ENCODE measurements around the gene LRRN2.
A peak's percentile ranks its signal among the peaks of the same experiment; 100 is the strongest.

LRRN2 gene

DNA sequence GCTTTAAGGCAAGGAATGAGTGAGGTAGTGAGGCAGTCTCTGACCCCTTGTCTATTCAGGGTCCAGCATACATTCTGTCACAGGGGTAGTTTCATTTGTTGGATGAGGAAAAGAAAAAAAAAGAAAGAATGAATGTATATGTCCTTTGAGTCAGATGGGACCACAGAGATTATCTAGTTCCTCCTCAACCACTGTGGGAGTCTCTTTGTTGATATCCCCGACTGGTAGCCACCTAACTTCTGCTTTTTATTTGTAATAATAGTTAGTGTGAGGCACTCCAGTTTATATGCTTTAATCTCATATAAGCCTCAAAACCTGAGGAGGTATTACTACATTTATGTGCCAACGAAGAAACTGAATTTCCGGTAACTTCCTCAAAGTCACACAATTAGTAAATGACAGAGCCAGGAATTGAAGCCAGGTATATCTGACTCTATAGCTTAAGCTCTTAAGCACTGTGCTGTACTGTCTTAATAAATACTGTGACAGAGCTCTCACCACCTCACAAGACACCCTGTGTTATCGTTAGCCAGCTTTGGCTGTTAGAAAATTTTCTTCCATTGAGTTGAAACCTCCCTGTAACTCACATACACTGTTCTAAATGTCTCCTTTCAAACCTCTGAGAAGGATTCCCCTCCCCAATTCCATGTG is 87.1 kb downstream of the LRRN2 start:
- Histone ChIP-seq H3K27ac (no peak overlapping the region), H3K36me3 (replicated peaks) (no peaks in the 10 kb centered on the region), H3K4me3 (ENCODE audit: low read depth, low read length) (no peak overlapping the region), H3K27me3 (replicated peaks) (no peaks in the 10 kb centered on the region)
- DNase-seq: no peak
- TF ChIP-seq, protein P1, sequence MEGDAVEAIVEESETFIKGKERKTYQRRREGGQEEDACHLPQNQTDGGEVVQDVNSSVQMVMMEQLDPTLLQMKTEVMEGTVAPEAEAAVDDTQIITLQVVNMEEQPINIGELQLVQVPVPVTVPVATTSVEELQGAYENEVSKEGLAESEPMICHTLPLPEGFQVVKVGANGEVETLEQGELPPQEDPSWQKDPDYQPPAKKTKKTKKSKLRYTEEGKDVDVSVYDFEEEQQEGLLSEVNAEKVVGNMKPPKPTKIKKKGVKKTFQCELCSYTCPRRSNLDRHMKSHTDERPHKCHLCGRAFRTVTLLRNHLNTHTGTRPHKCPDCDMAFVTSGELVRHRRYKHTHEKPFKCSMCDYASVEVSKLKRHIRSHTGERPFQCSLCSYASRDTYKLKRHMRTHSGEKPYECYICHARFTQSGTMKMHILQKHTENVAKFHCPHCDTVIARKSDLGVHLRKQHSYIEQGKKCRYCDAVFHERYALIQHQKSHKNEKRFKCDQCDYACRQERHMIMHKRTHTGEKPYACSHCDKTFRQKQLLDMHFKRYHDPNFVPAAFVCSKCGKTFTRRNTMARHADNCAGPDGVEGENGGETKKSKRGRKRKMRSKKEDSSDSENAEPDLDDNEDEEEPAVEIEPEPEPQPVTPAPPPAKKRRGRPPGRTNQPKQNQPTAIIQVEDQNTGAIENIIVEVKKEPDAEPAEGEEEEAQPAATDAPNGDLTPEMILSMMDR (IDR thresholded peaks at IDR 0.05; ENCODE audit: low read depth, low read length, missing control alignments): no peak
- in situ Hi-C loops (cut with HindIII; ENCODE audit: low pct_ligation_motif_present, low sequenced_read_pairs): no loop called here

DNA sequence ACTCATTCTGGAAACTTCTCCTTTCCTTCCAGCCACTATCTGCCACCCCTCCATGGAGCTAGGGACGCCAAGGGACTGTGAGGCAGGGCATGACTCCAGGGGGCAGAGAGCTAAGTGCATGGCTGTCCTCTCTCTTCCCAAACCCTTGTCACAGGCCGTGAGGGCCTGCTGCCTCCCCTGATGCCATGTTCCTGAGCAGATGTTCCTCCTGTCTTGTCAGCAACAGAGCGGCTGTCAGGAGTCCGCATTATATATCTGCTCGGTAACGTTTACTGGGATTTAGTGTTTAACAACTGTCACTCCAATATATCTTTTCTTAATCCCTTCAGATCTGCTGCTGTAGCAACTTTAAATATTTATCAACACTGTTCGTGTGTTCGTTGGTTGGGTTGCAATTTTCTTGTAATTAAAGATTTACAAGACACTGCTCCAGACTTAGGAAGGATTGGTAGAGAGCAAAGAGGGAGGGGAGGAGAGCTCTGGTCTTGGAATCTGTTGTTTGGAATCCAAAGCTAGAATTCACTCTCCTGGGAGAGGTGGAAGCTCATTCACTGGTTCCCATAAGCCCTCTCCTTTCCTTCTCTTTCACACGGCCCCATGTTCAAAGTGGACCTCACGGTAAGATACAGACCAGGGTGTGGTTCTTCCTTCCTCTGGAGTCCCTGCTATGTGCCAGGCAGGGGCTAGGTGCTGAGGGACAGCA is 93.1 kb downstream of the LRRN2 start:
- Histone ChIP-seq H3K27ac (no peak overlapping the region), H3K4me3 (ENCODE audit: low read depth, low read length) (no peak overlapping the region), H3K36me3 (replicated peaks) (no peaks in the 10 kb centered on the region), H3K27me3 (replicated peaks) (no peaks in the 10 kb centered on the region)
- DNase-seq: no peak
- TF ChIP-seq, protein P1 (IDR thresholded peaks at IDR 0.05; ENCODE audit: low read depth, low read length, missing control alignments): no peak
- in situ Hi-C loops (cut with HindIII; ENCODE audit: low pct_ligation_motif_present, low sequenced_read_pairs): no loop called here

DNA sequence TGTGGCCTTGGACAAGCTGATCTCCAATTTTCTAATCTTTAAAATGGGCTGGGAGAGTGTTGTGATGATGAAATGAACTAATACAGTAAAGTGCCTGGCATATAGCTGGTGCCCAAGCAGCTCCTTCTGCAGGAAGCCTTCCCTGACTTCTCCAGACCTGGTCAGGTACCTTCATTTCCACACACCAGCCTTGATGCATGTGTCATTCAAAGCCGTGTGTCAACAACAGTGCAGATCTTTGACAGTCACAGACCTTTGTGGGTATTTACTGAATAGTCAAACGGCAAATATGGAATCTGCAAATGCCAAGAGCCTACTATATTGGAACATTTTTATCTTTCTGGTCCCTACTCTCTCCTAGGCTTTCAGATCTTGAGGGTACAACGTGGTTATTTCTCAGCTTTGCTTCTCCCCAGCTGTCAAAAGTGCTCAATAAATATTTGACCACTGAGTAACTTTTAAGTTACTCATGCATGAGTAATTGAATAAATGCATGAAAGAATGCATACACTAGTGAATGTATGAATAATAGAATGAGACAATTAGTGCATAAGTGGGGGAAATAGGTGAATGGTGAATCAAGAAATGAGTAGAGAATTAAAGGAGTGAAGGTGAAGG is 94.0 kb downstream of the LRRN2 start:
- H3K4me3 ChIP-seq (ENCODE audit: low read depth, low read length): no peak overlapping the region
- H3K27me3 ChIP-seq (replicated peaks): no peaks in the 10 kb centered on the region
- no peaks in the 10 kb centered on the region for H3K36me3 ChIP-seq (replicated peaks)
- in situ Hi-C loops (cut with HindIII; ENCODE audit: low pct_ligation_motif_present, low sequenced_read_pairs): no loop called here
- DNase-seq: peak; percentile 23
- TF ChIP-seq, protein P1 (IDR thresholded peaks at IDR 0.05; ENCODE audit: low read depth, low read length, missing control alignments): no peak
- H3K27ac ChIP-seq: no peak overlapping the region

DNA sequence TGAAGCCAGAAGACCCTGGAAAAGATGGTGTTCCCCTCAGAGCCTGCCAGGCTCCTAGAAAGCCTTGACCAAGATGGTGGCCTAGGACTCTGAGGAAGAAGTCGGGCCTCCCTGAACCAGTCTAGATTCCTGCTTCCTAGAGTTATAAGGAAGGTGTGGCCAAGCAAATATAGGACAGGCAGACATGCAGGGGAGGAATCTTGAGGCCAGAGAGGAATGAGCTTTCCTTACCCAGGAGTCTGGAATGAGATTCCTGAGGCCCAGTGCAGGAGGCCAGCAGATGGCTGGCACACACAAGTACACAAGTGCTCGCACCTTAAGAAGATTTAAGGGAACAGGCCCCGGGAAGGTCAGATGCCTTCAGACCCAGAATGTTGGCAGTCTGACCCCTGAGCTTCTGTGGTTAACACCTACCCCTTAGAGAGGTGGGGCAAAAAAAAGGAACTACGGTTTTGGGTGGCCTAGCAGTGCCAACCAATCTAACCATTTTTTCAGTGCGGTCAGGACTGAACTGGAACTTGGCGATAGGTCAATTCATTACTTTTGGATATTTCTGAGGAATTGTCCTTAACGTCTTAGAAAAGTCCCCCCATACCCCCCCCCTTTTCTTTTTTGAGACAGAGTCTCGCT is 96.0 kb downstream of the LRRN2 start:
- Histone ChIP-seq H3K4me3 (ENCODE audit: low read depth, low read length) (no peak overlapping the region), H3K27me3 (replicated peaks) (no peaks in the 10 kb centered on the region), H3K27ac (no peak overlapping the region), H3K36me3 (replicated peaks) (no peaks in the 10 kb centered on the region)
- in situ Hi-C loops (cut with HindIII; ENCODE audit: low pct_ligation_motif_present, low sequenced_read_pairs): no loop called here
- TF ChIP-seq, protein P1 (IDR thresholded peaks at IDR 0.05; ENCODE audit: low read depth, low read length, missing control alignments): no peak
- no peak for DNase-seq

DNA sequence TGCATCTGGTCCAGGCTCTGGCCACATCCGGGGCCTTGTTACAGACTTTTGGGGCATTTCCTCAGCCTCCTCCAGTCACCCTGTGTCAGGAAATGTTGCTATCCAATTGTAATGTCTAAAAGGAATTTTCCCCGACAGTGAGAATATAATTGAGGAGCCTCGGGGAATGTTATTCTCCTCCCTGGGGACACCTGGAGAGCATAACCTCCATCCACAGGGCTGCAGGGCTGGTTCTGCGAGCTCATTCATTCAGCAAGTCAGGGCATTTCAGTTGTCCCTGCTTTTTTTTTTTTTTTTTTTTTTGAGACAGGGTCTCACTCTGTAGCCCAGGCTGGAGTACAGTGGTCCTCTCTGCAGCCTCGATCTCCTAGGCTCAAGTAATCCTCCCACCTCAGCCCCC is 96.7 kb downstream of the LRRN2 start:
- TF ChIP-seq, protein P1 (IDR thresholded peaks at IDR 0.05; ENCODE audit: low read depth, low read length, missing control alignments): no peak
- in situ Hi-C loops (cut with HindIII; ENCODE audit: low pct_ligation_motif_present, low sequenced_read_pairs): no loop called here
- H3K4me3 ChIP-seq (ENCODE audit: low read depth, low read length): no peak overlapping the region
- H3K27me3 ChIP-seq (replicated peaks): no peaks in the 10 kb centered on the region
- no peak for DNase-seq
- H3K36me3 ChIP-seq (replicated peaks): no peaks in the 10 kb centered on the region
- no peak overlapping the region for H3K27ac ChIP-seq

All from brain microvascular endothelial cell (primary cell).